GM12874 (cell line): ENCODE measurements around the gene FLT4.

Experiments
- CTCF ChIP-seq: IDR thresholded peaks from 2 replicates; pipeline ENCODE4 v1.5.1; 2011; ENCODE audit warnings: low read depth, mild to moderate bottlenecking, control low read depth, low read length, moderate library complexity; ENCODE audit not compliant: insufficient read depth

FLT4 gene

GRCh38 chr5:180557217-180557809, 92.1 kb downstream of the FLT4 start:
- TF ChIP-seq CTCF, result no peak

GRCh38 chr5:180555168-180555921, 94.1 kb downstream of the FLT4 start:
- no peak for TF ChIP-seq CTCF

- TF ChIP-seq CTCF, result no peak
Observed at GRCh38 chr5:180553530-180553929, 95.9 kb downstream of the FLT4 start.
